Fibroblast of lung (primary cell): ENCODE data around the gene ARHGEF33.

Source experiments
- CTCF ChIP-seq, 2 donors: IDR thresholded peaks in 1 of 2; conservative IDR thresholded peaks in 1 of 2; 1 replicate in 1 of 2; 2 replicates in 1 of 2; pipeline ENCODE4 v1.5.1; 2011 to 2012; ENCODE audit warnings: low read length in 2 of 2, control low read depth in 1 of 2, inconsistent platforms in 1 of 2, low read depth in 1 of 2, mild to moderate bottlenecking in 1 of 2
- EZH2 ChIP-seq: IDR thresholded peaks from 2 replicates; pipeline ENCODE4 v1.5.1; 2012; ENCODE audit warnings: low read length, control low read depth, mild to moderate bottlenecking; ENCODE audit errors: missing control alignments

GRCh38 chr2:38997781-38998180, 108.1 kb downstream of the ARHGEF33 start:
- TF ChIP-seq CTCF (conservative IDR thresholded peaks at IDR 0.05 in 1 of 2, IDR thresholded peaks at IDR 0.05 in 1 of 2; ENCODE audit: low read depth in 1 of 2, low read length in 2 of 2) (no peak), EZH2 (no peak)
